ENCODE results near the gene ZSWIM9.

GRCh38 chr19:48154003-48154402 lies 16.5 kb upstream of the ZSWIM9 start:
- TF ChIP-seq CTCF (IDR thresholded peaks at IDR 0.05): no peak
- TF ChIP-seq POLR2AphosphoS5 (IDR thresholded peaks at IDR 0.05): no peak

All from breast epithelium (tissue), 3 donors.